Spleen (tissue), 11 donors: ENCODE data around the gene PIK3R3. TPM values are rescaled to one million over a fixed set of nuclear protein-coding genes. Genes with fewer than 3 reads are reported as not detected.
A peak's percentile ranks its signal among the peaks of the same experiment; 100 is the strongest.
"Not testable (repeated sequence)": the region's sequence is repeated elsewhere in the genome, so short reads cannot be mapped to it uniquely, and the experiment has no call there.

Source experiments
- DNase-seq: peaks from one replicate; pipeline ENCODE4 v3.0.0-alpha.2; 2020
- H3K27ac ChIP-seq, 8 donors: fragments of 200-600 bp; sonication (generic) in 7 of 8; 1 replicate in 4 of 8; 2 replicates in 4 of 8; pipeline versions ENCODE4 v1.5.0 to v1.8.0; 2016 to 2021; ENCODE audit warnings: inconsistent platforms in 4 of 8, mild to moderate bottlenecking in 4 of 8, moderate library complexity in 1 of 8
- H3K27me3 ChIP-seq, 7 donors: fragments of 200-600 bp; sonication (generic) in 6 of 7; replicated peaks in 1 of 7; 1 replicate in 4 of 7; 2 replicates in 3 of 7; pipeline versions ENCODE4 v1.5.0 to v1.8.0; 2016 to 2021; ENCODE audit warnings: inconsistent platforms in 3 of 7, mild to moderate bottlenecking in 1 of 7
- H3K36me3 ChIP-seq, 6 donors: fragments of 200-600 bp; sonication (generic) in 5 of 6; 1 replicate in 4 of 6; 2 replicates in 2 of 6; pipeline versions ENCODE4 v1.5.0 to v1.8.0; 2016 to 2021; ENCODE audit warnings: inconsistent platforms in 2 of 6
- H3K4me1 ChIP-seq, 6 donors: fragments of 200-600 bp; sonication (generic) in 5 of 6; 1 replicate in 3 of 6; 2 replicates in 3 of 6; pipeline versions ENCODE4 v1.5.0 to v1.8.0; 2016 to 2021; ENCODE audit warnings: inconsistent platforms in 3 of 6
- H3K4me3 ChIP-seq, 8 donors: fragments of 200-600 bp; sonication (generic) in 7 of 8; 1 replicate in 4 of 8; 2 replicates in 4 of 8; pipeline versions ENCODE4 v1.5.0 to v1.8.0; 2016 to 2021; ENCODE audit warnings: inconsistent platforms in 4 of 8, mild to moderate bottlenecking in 4 of 8, moderate library complexity in 2 of 8
- H3K9me3 ChIP-seq, 8 donors: fragments of 200-600 bp; sonication (generic) in 7 of 8; 1 replicate in 4 of 8; 2 replicates in 4 of 8; pipeline versions ENCODE4 v1.5.0 to v1.8.0; 2016 to 2021; ENCODE audit warnings: inconsistent platforms in 4 of 8
- POLR2A ChIP-seq, 3 donors: fragments of 450-650 bp; IDR thresholded peaks; one replicate each; pipeline ENCODE4 v1.5.1; 2017; ENCODE audit warnings: antibody characterized with exemption in 3 of 3, mild to moderate bottlenecking in 1 of 3
- POLR2AphosphoS5 ChIP-seq, 3 donors: sonication (generic); formaldehyde crosslinking; IDR thresholded peaks; one replicate each; pipeline ENCODE4 v1.5.1; 2017; ENCODE audit warnings: antibody characterized with exemption in 3 of 3
- WGBS, 5 donors: extraction: QIAGEN DNeasy Blood & Tissue Kit in 3 of 5; methylation state at CpG; one replicate each; pipeline versions ENCODE4 v1.1.5 to v1.1.7; 2013 to 2018; 5-methylcytosine and 5-hydroxymethylcytosine counted together
- intact Hi-C: fragments of 100-400 bp; cut with DNase I; formaldehyde crosslinking; loops from one replicate; pipeline ENCODE4 v1.15.0; 2023; ENCODE audit warnings: low total_unique reads
- polyA plus RNA-seq, 3 donors: library from polyadenylated mRNA; stranded (reverse); fragments of 200-250 nt; gene quantifications; one replicate each; pipeline ENCODE4 v1.2.1, GENCODE V29; 2013
- total RNA-seq, 7 donors: library from RNA; depleted of rRNA in 3 of 7; stranded (reverse); fragments of >200 nt in 3 of 7; fragmentation: NEBNext Ultra II Directional in 4 of 7; extraction: Animal tissue kit (Norgen Biotek cat#: 25700) in 4 of 7; gene quantifications; one replicate each; pipeline versions ENCODE4 v1.1.0 to v1.2.1, GENCODE V29; 2016 to 2021
- TF ChIP-seq, protein P1 (sequence below), 11 experiments: fragments of 200-600 bp in 7 of 11; fragments of 450-650 bp in 4 of 11; sonication (generic) in 4 of 11; IDR thresholded peaks in 8 of 11; conservative IDR thresholded peaks in 3 of 11; 1 replicate in 7 of 11; 2 replicates in 4 of 11; pipeline versions ENCODE4 v1.4.0 to v1.8.0; 2016 to 2021; ENCODE audit warnings: antibody characterized with exemption in 11 of 11, inconsistent platforms in 4 of 11, mild to moderate bottlenecking in 1 of 11
- donor health status: healthy with polysubstance abuse.
- donor health status: DM: no; HTN: no; CAD: no; lungs with moderate emphysema.
- donor health status: DM: no; HTN: no; CAD: no.
- donor health status: Bipolar disorder and iron deficiency.
- donor health status: healthy.
- donor health status: DM: no; HTN: no; CAD: no.
- donor health status: DM: yes; HTN: yes; CAD: no.

Gene PIK3R3
- total and polyA plus RNA-seq, 10 donors: 3.1 to 45.9 (median 23.9) TPM

DNA sequence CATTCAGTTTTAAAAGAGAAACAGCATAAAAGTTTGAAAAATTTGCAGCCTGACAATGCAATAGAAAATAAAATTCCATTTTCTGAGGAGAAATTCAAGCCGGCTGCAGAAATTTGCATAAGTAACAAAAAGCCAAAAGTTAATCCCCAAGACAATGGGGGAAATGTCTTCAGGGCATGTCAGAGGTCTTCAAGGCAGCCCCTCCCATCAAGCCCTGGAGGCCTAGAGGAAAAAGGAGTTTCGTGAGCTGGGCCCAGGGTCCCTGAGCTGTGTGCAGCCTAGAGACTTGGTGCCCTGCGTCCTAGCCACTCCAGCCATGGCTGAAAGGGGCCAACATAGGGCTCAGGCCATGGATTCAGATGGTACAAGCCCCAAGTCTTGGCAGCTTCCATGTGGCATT is 74.6 kb downstream of the PIK3R3 start:
- WGBS, 5 donors: 92 to 100% (median 96%) methylated on average over 3 of the region's 3 CpGs
- no peak for DNase-seq
- TF ChIP-seq POLR2AphosphoS5 (IDR thresholded peaks at IDR 0.05): no peak
- TF ChIP-seq POLR2A (IDR thresholded peaks at IDR 0.05): no peak
- TF ChIP-seq, protein P1, sequence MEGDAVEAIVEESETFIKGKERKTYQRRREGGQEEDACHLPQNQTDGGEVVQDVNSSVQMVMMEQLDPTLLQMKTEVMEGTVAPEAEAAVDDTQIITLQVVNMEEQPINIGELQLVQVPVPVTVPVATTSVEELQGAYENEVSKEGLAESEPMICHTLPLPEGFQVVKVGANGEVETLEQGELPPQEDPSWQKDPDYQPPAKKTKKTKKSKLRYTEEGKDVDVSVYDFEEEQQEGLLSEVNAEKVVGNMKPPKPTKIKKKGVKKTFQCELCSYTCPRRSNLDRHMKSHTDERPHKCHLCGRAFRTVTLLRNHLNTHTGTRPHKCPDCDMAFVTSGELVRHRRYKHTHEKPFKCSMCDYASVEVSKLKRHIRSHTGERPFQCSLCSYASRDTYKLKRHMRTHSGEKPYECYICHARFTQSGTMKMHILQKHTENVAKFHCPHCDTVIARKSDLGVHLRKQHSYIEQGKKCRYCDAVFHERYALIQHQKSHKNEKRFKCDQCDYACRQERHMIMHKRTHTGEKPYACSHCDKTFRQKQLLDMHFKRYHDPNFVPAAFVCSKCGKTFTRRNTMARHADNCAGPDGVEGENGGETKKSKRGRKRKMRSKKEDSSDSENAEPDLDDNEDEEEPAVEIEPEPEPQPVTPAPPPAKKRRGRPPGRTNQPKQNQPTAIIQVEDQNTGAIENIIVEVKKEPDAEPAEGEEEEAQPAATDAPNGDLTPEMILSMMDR (IDR thresholded peaks at IDR 0.05 in 8 of 11, conservative IDR thresholded peaks at IDR 0.05 in 3 of 11): no peak

DNA sequence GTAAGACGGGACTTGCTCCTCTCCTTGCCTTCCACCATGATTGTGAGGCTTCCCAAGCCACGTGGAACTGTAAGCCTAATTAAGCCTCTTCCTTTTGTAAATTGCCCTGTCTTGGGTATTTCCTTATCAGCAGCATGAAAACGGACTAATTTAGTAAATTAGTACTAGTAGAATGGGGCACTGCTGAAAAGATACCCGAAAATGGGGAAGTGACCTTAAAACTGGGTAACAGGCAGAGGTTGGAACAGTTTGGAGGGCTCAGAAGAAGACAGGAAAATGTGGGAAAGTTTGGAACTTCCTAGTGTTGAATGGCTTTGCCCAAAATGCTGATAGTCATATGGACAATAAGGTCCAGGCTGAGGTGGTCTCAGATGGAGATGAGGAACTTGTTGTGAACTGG is 75.2 kb downstream of the PIK3R3 start:
- H3K4me1 ChIP-seq, H3K27ac ChIP-seq, DNase-seq, H3K27me3 ChIP-seq, H3K4me3 ChIP-seq, intact Hi-C loops, H3K9me3 ChIP-seq: not testable (repeated sequence)
- H3K36me3 ChIP-seq: peaks cover 0 to 51% (median 0%) of the 10 kb centered on the region in 6 donors
- 54 to 89% (median 73%) methylated on average over 4 of the region's 4 CpGs for WGBS, 5 donors

More for the DNA sequence above, 74.6 kb downstream of the PIK3R3 start:
- intact Hi-C loops: no loop called here
- Histone ChIP-seq H3K27ac (no peak overlapping the region), H3K36me3 (peaks cover 0 to 51% (median 0%) of the 10 kb centered on the region in 6 donors), H3K27me3 (no peaks in the 10 kb centered on the region), H3K9me3 (no peaks in the 10 kb centered on the region), H3K4me3 (no peak overlapping the region), H3K4me1 (peaks cover 0 to 9% (median 5%) of the 10 kb centered on the region in 6 donors)

DNA sequence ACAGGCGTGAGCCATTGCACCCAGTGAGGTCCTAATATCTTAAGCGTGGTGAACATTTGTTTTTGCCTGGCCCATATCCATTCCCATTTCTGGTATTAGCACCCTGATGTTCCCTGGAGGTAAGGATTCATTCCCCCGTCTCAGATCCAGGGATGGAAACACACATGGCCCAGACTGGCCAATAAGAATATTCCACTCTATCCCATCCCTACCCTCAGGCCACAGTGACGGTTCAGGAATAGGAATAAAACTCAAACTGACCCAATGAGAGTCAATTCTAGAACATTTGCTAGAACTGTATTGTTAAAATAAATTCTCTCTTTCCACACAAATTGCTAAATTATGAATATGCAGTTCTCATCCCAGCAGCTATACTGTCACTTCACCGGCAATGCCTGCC is 76.1 kb downstream of the PIK3R3 start:
- Histone ChIP-seq H3K27ac (no peak overlapping the region), H3K9me3 (no peaks in the 10 kb centered on the region), H3K27me3 (no peaks in the 10 kb centered on the region), H3K36me3 (peaks cover 0 to 47% (median 0%) of the 10 kb centered on the region in 6 donors), H3K4me1 (no peaks in the 10 kb centered on the region), H3K4me3 (no peak overlapping the region)
- DNase-seq: no peak
- 96 to 98% (median 97%) methylated on average over 5 of the region's 5 CpGs for WGBS, 5 donors
- TF ChIP-seq, protein P1 (IDR thresholded peaks at IDR 0.05 in 8 of 11, conservative IDR thresholded peaks at IDR 0.05 in 3 of 11): no peak
- TF ChIP-seq POLR2AphosphoS5 (IDR thresholded peaks at IDR 0.05) (no peak), POLR2A (IDR thresholded peaks at IDR 0.05) (no peak)
- intact Hi-C loops: no loop called here

DNA sequence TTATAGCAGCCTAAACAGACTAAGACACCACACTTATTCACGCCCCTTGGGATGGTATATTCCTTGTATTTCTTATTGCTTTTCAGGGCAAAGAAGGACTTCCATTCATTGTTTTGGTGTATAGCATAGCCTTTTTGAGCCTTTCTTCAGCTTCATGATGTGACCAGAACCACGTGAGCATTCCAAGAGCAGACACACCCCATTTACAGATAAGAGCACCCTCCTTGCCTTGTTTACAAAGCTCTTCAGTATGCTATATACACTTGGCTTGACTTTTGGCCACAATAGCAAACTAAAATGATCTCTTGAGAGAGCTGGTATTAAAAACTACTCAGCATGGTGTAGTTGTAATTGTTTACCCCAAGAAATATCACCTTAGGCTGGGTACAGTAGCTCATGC is 78.7 kb downstream of the PIK3R3 start:
- 86 to 89% (median 88%) methylated on average over 2 of the region's 2 CpGs for WGBS, 5 donors
- Histone ChIP-seq H3K4me1 (no peaks in the 10 kb centered on the region), H3K36me3 (peaks cover 0 to 27% (median 0%) of the 10 kb centered on the region in 6 donors), H3K4me3 (no peak overlapping the region), H3K9me3 (no peaks in the 10 kb centered on the region), H3K27me3 (no peaks in the 10 kb centered on the region), H3K27ac (no peak overlapping the region)
- intact Hi-C loops: no loop called here
- TF ChIP-seq POLR2A (IDR thresholded peaks at IDR 0.05) (no peak), POLR2AphosphoS5 (IDR thresholded peaks at IDR 0.05) (no peak)
- TF ChIP-seq, protein P1 (IDR thresholded peaks at IDR 0.05 in 8 of 11, conservative IDR thresholded peaks at IDR 0.05 in 3 of 11): no peak
- DNase-seq: no peak

DNA sequence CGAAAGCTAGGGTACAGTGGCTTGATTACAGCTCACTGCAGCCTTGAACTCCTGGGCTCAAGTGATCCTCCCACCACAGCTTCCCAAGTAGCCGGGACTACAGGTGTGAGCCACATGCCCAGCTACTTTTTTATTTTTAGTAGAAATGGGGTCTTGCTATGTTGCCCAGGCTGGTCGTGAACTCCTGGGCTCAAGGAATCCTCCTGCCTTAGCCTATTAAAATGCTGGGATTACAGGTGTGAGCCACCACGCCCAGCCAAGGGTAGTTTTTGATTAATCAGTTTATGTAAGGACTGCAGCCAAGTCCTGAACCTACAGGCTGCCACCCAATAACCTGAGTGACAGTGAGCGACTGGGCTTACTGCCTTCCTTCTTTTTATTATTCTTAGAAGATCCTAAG is 88.3 kb downstream of the PIK3R3 start:
- Histone ChIP-seq H3K4me3 (no peak overlapping the region), H3K4me1 (peaks cover 7 to 54% (median 36%) of the 10 kb centered on the region in 6 donors), H3K27ac (peak overlapping the region in 3 of 8 donors; percentile 1 to 43 (median 28)), H3K36me3 (peaks cover 0 to 33% (median 0%) of the 10 kb centered on the region in 6 donors), H3K27me3 (no peaks in the 10 kb centered on the region), H3K9me3 (no peaks in the 10 kb centered on the region)
- no peak for DNase-seq
- TF ChIP-seq POLR2AphosphoS5 (IDR thresholded peaks at IDR 0.05) (no peak), POLR2A (IDR thresholded peaks at IDR 0.05) (no peak)
- TF ChIP-seq, protein P1 (IDR thresholded peaks at IDR 0.05 in 8 of 11, conservative IDR thresholded peaks at IDR 0.05 in 3 of 11): no peak
- intact Hi-C loops: no loop called here
- 83 to 91% (median 87%) methylated on average over 5 of the region's 5 CpGs for WGBS, 5 donors
